NT2/D1 (cell line): ENCODE measurements around the gene SPCS2.

Source experiments
- YY1 ChIP-seq: IDR thresholded peaks from 2 replicates; pipeline ENCODE4 v1.6.1; 2011; ENCODE audit not compliant: insufficient read length, insufficient read depth
- ZNF274 ChIP-seq: IDR thresholded peaks from 2 replicates; pipeline ENCODE4 v1.6.1; 2011; ENCODE audit warnings: mild to moderate bottlenecking, low read depth, low read length

DNA sequence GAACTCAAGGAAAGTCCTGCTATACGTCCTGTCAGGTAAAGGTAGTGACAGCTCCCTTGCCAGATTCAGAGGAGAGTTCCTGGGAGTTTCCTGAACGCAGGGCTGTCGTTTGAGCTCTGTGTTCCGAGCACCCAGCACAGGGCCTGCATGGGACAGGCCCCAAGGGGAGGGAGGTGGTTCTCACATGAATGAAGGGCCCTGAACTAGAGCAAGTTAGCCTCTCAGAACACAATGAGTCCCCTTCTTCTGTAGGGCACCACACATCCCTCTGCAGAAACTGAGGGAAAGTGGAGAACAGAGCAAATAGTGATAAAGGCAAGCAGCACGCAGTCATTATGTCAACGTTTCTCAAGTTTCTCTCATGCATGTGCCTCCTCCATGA, 75.0 kb downstream of the SPCS2 start:
- TF ChIP-seq YY1 (no peak), ZNF274 (no peak)
